Fibroblast of pulmonary artery (primary cell): ENCODE data around the gene HRH2.
"Not testable (repeated sequence)": the region's sequence is repeated elsewhere in the genome, so short reads cannot be mapped to it uniquely, and the experiment has no call there.

Experiments used
- DNase-seq: peaks from one replicate; pipeline ENCODE4 v3.0.0-alpha.2; 2010; ENCODE audit warnings: low read depth
- H3K4me3 ChIP-seq: replicated peaks from 2 replicates; pipeline ENCODE4 v1.5.1; 2011; ENCODE audit warnings: low read depth, mild to moderate bottlenecking, control low read depth, low read length, moderate library complexity
- TF ChIP-seq, protein P1 (sequence below): IDR thresholded peaks from 2 replicates; pipeline ENCODE4 v1.5.1; 2011; ENCODE audit warnings: mild to moderate bottlenecking, control low read depth, low read length, inconsistent platforms; ENCODE audit errors: missing control alignments

The HRH2 gene

DNA sequence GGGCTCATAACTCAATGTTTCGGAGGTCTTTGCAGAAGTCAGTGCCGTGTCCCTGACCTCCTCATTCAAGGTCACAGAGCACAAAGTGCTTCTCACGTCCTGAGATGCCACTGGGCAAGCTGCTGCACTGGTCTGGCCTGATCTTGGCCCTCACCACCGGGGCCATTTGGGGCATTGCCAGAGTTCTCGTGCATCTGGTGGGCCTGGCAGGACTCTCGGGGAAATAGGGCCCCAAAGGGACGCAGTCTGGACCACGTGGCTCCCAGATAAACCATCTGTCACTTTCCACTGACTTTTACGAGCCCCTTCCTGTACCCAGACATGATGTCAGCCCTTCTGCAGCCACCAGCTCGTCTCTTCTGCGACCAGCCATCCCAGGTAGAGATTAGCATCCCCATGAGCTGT, 54.8 kb downstream of the HRH2 start:
- DNase-seq: no peak
- H3K4me3 ChIP-seq: no peak overlapping the region
- TF ChIP-seq, protein P1, sequence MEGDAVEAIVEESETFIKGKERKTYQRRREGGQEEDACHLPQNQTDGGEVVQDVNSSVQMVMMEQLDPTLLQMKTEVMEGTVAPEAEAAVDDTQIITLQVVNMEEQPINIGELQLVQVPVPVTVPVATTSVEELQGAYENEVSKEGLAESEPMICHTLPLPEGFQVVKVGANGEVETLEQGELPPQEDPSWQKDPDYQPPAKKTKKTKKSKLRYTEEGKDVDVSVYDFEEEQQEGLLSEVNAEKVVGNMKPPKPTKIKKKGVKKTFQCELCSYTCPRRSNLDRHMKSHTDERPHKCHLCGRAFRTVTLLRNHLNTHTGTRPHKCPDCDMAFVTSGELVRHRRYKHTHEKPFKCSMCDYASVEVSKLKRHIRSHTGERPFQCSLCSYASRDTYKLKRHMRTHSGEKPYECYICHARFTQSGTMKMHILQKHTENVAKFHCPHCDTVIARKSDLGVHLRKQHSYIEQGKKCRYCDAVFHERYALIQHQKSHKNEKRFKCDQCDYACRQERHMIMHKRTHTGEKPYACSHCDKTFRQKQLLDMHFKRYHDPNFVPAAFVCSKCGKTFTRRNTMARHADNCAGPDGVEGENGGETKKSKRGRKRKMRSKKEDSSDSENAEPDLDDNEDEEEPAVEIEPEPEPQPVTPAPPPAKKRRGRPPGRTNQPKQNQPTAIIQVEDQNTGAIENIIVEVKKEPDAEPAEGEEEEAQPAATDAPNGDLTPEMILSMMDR: no peak

DNA sequence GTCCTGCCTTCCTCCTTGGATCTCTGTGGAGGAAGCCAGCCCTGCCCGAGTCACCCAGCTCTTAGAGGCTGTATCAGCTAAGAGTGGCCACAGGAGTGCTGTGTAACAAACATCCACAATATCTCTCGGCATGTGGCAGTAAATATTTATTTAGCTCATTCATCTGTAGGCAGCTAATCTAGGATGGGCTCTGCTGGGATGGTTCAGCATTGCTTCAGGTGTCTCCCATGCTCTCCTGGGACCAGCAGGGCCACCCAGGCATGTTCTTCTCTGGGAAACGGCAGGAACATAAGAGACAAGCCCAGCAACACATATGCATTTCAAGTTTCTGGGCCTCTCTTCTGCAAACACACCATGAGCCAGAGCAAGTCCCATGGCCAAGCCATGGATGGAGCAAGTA, 56.1 kb downstream of the HRH2 start:
- H3K4me3 ChIP-seq: no peak overlapping the region
- TF ChIP-seq, protein P1: no peak
- DNase-seq: no peak

DNA sequence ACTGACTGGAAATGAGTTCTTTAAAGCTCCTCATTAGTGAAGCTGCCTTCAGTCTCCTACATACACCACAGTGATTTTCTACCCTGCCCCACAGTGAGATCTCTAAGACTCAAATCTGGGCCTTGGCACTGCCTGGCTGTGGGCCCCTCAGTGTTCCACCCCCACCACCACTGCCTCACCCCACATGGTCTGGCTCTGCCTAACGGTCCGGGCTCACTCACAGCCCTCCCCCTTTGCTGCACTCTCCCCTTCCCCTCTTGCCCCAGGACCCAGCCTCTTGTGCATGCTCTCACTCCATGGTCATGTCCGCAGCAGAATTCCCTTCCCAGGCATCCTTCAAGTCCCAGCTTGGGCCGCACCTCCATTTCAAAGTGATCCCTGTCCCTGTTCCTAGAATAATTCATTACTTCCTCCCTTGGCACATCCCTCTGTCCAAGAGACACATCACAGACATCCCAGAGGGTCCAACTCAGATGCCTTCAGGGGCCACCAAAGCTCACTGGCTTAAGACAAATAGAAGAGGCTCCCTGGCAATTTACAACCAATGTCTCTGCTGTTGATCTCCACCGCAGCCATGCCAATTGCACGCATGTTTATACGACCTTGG, 56.7 kb downstream of the HRH2 start:
- TF ChIP-seq, protein P1: no peak
- no peak overlapping the region for H3K4me3 ChIP-seq
- no peak for DNase-seq

DNA sequence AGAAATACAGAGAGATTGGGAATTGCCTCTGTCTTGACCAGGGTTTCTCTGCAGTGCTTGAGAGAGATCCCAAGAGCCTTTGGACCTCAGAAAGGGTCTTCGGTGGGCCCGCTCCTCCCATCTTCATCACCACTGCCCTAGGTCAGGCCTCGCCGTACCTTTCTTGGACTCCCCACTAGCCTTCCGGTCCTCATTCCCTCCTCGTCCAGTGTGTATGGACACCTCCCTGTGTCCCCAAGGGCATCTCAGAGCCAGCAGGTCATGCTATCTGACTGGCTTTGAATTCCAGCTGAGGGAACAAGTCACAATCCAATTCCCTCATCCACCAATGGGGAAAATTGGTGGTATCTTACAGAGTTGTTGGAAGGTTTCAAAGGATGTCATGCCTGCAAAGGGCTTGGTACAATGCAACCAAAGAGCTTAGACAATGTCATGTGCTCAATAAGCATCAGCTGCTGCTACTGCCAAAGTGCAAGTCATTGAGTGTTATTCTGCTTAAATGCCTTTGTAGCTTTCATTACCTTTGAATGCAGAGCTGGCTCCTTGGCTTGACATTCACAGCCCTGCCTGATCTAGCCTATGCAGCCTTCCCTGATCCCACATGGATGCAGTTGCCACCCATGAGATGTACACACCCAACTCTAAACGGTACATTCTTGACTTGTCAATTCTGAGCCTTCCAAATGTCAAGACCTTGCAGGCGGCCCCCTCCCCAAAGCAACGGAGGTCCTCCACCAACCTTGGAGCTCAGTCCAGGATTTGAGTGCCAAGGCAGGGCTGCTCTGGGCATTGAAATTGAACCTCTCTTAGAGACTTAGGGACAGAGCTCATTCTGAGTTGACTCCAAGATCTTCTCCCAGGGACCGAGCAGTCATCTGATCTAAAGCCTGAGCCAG, 58.0 kb downstream of the HRH2 start:
- TF ChIP-seq, protein P1: no peak
- H3K4me3 ChIP-seq: no peak overlapping the region
- no peak for DNase-seq

DNA sequence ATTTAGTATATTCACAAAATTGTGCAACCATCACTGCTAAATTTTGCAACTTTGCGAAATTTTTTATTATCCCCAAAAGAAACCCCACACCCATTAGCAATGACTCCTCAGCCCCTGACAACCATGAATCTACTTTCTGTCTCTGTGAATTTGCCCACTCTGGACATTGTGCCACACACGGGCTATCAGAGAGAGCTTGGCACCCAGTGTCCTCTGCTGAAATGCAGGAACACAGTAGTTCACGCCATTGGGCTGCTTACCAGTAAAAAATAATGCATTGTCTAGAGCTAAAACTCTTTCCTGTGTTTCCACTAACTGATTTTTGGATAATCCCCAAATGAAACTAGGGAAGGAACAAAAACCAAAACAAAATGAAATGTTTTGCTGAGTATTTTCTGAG, 60.0 kb downstream of the HRH2 start:
- TF ChIP-seq, protein P1: no peak
- no peak for DNase-seq
- H3K4me3 ChIP-seq: no peak overlapping the region

DNA sequence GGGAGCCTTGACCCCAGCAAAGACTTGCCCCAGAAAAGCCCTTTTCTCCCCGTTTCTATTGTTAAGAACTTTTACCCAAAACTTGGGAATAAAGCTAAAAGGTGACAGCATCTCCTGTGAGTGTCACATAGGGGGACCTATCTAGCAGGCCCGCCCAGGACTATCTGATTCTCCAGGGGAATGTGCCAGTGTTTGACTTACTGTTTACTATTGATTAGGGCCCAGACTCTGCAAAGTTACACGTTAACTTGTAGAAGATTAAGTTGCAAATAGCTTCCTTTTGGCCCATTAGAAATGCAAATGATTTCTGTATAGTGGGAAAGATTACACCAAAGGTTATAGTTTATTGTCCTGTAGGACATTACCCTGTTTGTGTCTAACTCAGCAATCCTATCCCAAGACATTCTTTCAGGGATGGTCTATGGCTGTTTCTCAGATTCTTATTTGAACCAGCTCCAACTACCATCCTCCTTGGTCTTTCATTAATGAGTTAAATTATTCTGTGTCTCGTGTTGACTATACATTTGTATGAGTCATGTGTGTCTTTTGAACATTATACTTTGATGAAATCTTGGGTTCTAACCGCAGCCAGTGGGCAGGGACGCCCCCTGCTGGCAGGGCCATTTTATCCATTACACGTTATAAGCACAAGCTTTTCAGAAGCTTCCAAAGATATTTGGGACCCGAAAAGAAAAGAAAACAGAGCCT, 60.7 kb downstream of the HRH2 start:
- TF ChIP-seq, protein P1: peak; percentile 42
- no peak overlapping the region for H3K4me3 ChIP-seq
- peak; percentile 20 for DNase-seq

DNA sequence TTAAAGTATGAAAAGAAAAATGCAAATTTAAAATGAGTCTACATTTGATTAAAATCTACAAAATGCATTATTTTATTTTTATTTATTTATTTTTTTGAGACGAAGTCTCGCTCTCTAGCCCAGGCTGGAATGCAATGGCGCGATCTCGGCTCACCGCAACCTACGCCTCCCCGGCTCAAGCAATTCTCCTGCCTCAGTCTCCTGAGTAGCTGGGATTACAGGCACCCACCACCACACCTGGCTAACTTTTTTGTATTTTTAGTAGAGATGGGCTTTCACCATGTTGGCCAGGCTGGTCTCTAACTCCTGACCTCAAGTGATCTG, 61.2 kb downstream of the HRH2 start:
- DNase-seq: not testable (repeated sequence)

More for the DNA sequence above, 61.2 kb downstream of the HRH2 start:
- H3K4me3 ChIP-seq: not testable (repeated sequence)
